PC-9 (cell line): ENCODE measurements around the gene RNASE7. TPM values are rescaled to one million over a fixed set of nuclear protein-coding genes. Genes with fewer than 3 reads are reported as not detected.

Source experiments
- BruUV-seq: library from RNA; stranded (reverse); fragments of 400-500 nt; replicated peaks from 2 replicates; lab custom pipeline; 2021; lab: Mats Ljungman, UMichigan
- CTCF ChIA-PET: fragments of 300-600 bp; sonication (Branson Sonifier 250); formaldehyde crosslinking; loops from one replicate; lab custom pipeline; 2022; ENCODE audit warnings: antibody characterized with exemption; lab: Charles Lee
- POLR2A ChIA-PET: fragments of 300-600 bp; sonication (Branson Sonifier 250); formaldehyde crosslinking; loops from one replicate; lab custom pipeline; 2022; ENCODE audit warnings: antibody characterized with exemption; ENCODE audit not compliant: unreplicated experiment; lab: Charles Lee
- DNase-seq, 2 experiments: peaks; one replicate each; pipeline versions ENCODE4 v3.0.0 to v3.0.0-alpha.2; 2015 to 2022; ENCODE audit warnings: mixed read lengths in 1 of 2
- H2AFZ ChIP-seq: fragments of 200-600 bp; sonication (generic); 2 replicates; pipeline ENCODE4 v1.8.1; 2017; ENCODE audit warnings: antibody characterized with exemption
- H3F3A ChIP-seq: fragments of 200-600 bp; sonication (generic); 2 replicates; pipeline ENCODE4 v1.8.1; 2017; ENCODE audit warnings: antibody characterized with exemption, mild to moderate bottlenecking, low read depth; ENCODE audit not compliant: insufficient read depth
- H3K27ac ChIP-seq: fragments of 200-600 bp; sonication (generic); 2 replicates; pipeline ENCODE4 v1.6.1; 2016; ENCODE audit warnings: mixed run types
- H3K27me3 ChIP-seq: fragments of 200-600 bp; sonication (generic); 2 replicates; pipeline ENCODE4 v1.6.1; 2016; ENCODE audit warnings: low read depth, mixed run types; ENCODE audit not compliant: insufficient read depth
- H3K36me3 ChIP-seq: fragments of 200-600 bp; sonication (generic); 2 replicates; pipeline ENCODE4 v1.6.1; 2016; ENCODE audit warnings: low read depth, mixed run types
- H3K4me1 ChIP-seq: fragments of 200-600 bp; sonication (generic); replicated peaks from 2 replicates; pipeline ENCODE4 v1.6.1; 2016; ENCODE audit warnings: mixed run types; ENCODE audit not compliant: insufficient read depth
- H3K4me2 ChIP-seq: fragments of 200-600 bp; sonication (generic); 2 replicates; pipeline ENCODE4 v1.6.1; 2017; ENCODE audit warnings: mixed run types
- H3K4me3 ChIP-seq: fragments of 200-600 bp; sonication (generic); 2 replicates; pipeline ENCODE4 v1.6.1; 2016; ENCODE audit warnings: mixed run types
- H3K79me2 ChIP-seq: fragments of 200-600 bp; sonication (generic); 2 replicates; pipeline ENCODE4 v1.6.1; 2017; ENCODE audit warnings: low read depth, mixed run types
- H3K9me2 ChIP-seq: fragments of 200-600 bp; sonication (generic); 2 replicates; pipeline ENCODE4 v1.8.1; 2017; ENCODE audit warnings: mild to moderate bottlenecking; ENCODE audit not compliant: insufficient read depth
- H3K9me3 ChIP-seq: fragments of 200-600 bp; sonication (generic); 2 replicates; pipeline ENCODE4 v1.8.1; 2016; ENCODE audit warnings: low read depth; ENCODE audit not compliant: insufficient read depth
- H4K20me1 ChIP-seq: fragments of 200-600 bp; sonication (generic); 2 replicates; pipeline ENCODE4 v1.8.1; 2017; ENCODE audit not compliant: insufficient read depth
- EZH2 ChIP-seq: fragments of 200-600 bp; sonication (generic); IDR thresholded peaks from 2 replicates; pipeline ENCODE4 v1.8.0; 2017; ENCODE audit warnings: antibody characterized with exemption, low read depth
- intact Hi-C: fragments of 100-400 bp; cut with micrococcal nuclease; formaldehyde crosslinking; loops from one replicate; pipeline ENCODE4 v1.10.0; 2022; ENCODE audit not compliant: unreplicated experiment
- total RNA-seq: library from RNA; stranded (reverse); gene quantifications from 2 replicates; pipeline ENCODE4 v1.2.3, GENCODE V29; 2021
- TF ChIP-seq, protein P1 (sequence below): fragments of 200-600 bp; sonication (generic); conservative IDR thresholded peaks from 2 replicates; pipeline ENCODE4 v1.6.1; 2017; ENCODE audit warnings: mixed run types, antibody characterized with exemption, mild to moderate bottlenecking, moderate library complexity

Gene RNASE7
- total RNA-seq, 1 experiment from 2014 or later: not detected

DNA sequence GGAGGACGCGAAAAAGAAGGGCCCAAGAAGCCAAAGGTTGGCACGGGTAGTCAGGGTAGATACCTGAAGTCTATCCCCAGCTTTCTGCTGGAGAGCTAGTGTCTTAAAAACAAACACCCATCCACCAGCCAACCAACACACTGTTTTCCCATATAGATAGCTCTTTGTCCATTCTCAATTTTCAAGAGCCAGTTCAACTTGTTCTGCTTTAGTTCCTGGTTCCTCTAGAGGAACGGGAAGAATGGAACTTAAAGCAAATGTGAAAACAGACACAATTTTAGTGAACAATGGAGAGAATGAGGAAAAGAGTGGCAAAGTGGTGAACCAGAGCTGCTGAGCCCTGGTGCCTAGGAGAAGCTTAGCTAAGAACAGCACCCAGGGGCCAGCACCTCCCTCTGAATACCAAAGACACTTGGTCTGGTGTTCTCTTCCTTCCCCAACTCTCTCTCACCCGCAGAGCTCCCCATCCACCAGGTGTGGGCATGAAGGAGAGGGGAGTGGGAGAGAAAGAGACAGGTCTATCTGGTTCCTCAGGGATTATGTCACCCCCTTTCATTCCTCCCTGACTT lies 21.1 kb upstream of the RNASE7 start:
- intact Hi-C loops: no loop called here
- peak in 1 of 2 experiments; percentile 51 for DNase-seq
- no peak overlapping the region for H3K27ac ChIP-seq
- ChIA-PET CTCF (interaction anchor here (0.6 to 0.7 kb wide), 3 partner anchors 9 to 425 kb away, joined by 3 to 17 read pairs (median 5); no protein-coding TSS in a partner anchor), POLR2A (interaction anchor here (0.7 kb wide), 1 partner anchor 83 kb away, joined by 3 read pairs; no protein-coding TSS in a partner anchor)
- BruUV-seq: no TSS peak
- no peak overlapping the region for H3K4me3 ChIP-seq
- no peaks in the 10 kb centered on the region for H4K20me1 ChIP-seq
- H3K27me3 ChIP-seq: no peaks in the 10 kb centered on the region
- no peaks in the 10 kb centered on the region for H3K79me2 ChIP-seq
- H3K9me2 ChIP-seq: no peaks in the 10 kb centered on the region
- H3K9me3 ChIP-seq: no peaks in the 10 kb centered on the region
- no peaks in the 10 kb centered on the region for H3K36me3 ChIP-seq
- no peak for TF ChIP-seq EZH2
- TF ChIP-seq, protein P1, sequence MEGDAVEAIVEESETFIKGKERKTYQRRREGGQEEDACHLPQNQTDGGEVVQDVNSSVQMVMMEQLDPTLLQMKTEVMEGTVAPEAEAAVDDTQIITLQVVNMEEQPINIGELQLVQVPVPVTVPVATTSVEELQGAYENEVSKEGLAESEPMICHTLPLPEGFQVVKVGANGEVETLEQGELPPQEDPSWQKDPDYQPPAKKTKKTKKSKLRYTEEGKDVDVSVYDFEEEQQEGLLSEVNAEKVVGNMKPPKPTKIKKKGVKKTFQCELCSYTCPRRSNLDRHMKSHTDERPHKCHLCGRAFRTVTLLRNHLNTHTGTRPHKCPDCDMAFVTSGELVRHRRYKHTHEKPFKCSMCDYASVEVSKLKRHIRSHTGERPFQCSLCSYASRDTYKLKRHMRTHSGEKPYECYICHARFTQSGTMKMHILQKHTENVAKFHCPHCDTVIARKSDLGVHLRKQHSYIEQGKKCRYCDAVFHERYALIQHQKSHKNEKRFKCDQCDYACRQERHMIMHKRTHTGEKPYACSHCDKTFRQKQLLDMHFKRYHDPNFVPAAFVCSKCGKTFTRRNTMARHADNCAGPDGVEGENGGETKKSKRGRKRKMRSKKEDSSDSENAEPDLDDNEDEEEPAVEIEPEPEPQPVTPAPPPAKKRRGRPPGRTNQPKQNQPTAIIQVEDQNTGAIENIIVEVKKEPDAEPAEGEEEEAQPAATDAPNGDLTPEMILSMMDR: no peak
- H3K4me1 ChIP-seq: 0 out of 2 replicates have a peak, but pooled peaks cover 6% of the 10 kb centered on the region
- no peaks in the 10 kb centered on the region for H3F3A ChIP-seq
- no peak overlapping the region for H3K4me2 ChIP-seq
- no peak overlapping the region for H2AFZ ChIP-seq

DNA sequence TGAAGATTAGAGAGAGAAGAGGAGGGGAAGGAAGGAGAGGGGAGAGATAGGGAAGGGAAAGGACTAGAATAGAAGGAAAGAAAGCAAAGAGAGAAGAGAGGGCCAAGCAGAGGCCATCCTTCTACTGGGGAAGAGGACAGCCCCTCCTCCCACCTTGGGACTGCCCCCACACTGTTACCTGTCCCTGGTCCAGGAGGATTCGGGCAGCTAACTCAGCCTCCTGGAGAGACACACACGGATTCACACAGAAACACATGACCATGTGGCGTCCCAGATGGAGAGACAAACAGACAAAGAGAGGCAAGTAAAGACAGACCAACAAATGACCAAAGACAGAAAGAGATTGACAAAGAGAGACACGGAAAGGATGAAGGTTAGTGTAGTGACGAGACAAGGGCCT lies 19.5 kb upstream of the RNASE7 start:
- Histone ChIP-seq H3K79me2 (no peaks in the 10 kb centered on the region), H3K36me3 (no peaks in the 10 kb centered on the region), H3K4me3 (no peak overlapping the region), H3K9me3 (no peaks in the 10 kb centered on the region), H4K20me1 (no peaks in the 10 kb centered on the region), H3K4me2 (no peak overlapping the region), H2AFZ (no peak overlapping the region), H3K4me1 (0 out of 2 replicates have a peak, but pooled peaks cover 6% of the 10 kb centered on the region), H3K27me3 (no peaks in the 10 kb centered on the region), H3F3A (no peaks in the 10 kb centered on the region), H3K9me2 (no peaks in the 10 kb centered on the region), H3K27ac (no peak overlapping the region)
- DNase-seq: no peak
- CTCF ChIA-PET: no interaction called here
- no TSS peak for BruUV-seq
- POLR2A ChIA-PET: interaction anchor here (0.7 kb wide), 1 partner anchor 234 kb away, joined by 8 read pairs; no protein-coding TSS in a partner anchor
- TF ChIP-seq EZH2: no peak
- TF ChIP-seq, protein P1: no peak
- intact Hi-C loops: no loop called here

- TF ChIP-seq, protein P1: no peak
- no peak for TF ChIP-seq EZH2
- H4K20me1 ChIP-seq: no peaks in the 10 kb centered on the region
- no peaks in the 10 kb centered on the region for H3K27me3 ChIP-seq
- no peak overlapping the region for H3K27ac ChIP-seq
- no peak overlapping the region for H3K4me2 ChIP-seq
- CTCF ChIA-PET: no interaction called here
- H3K79me2 ChIP-seq: no peaks in the 10 kb centered on the region
- no TSS peak for BruUV-seq
- H3K4me1 ChIP-seq: 0 out of 2 replicates have a peak, but pooled peaks cover 6% of the 10 kb centered on the region
- intact Hi-C loops: no loop called here
- no peaks in the 10 kb centered on the region for H3F3A ChIP-seq
- no peak for DNase-seq
- POLR2A ChIA-PET: no interaction called here
- no peaks in the 10 kb centered on the region for H3K9me3 ChIP-seq
- no peak overlapping the region for H3K4me3 ChIP-seq
- H2AFZ ChIP-seq: no peak overlapping the region
- H3K36me3 ChIP-seq: no peaks in the 10 kb centered on the region
- H3K9me2 ChIP-seq: no peaks in the 10 kb centered on the region
Measured at GRCh38 chr14:21023174-21023573, 19.0 kb upstream of the RNASE7 start.
